Measurements from ENCODE around the gene OLFML1.

GRCh38 chr11:7547687-7548086 is 62.4 kb downstream of the OLFML1 start:
- TF ChIP-seq POLR2AphosphoS5 (IDR thresholded peaks at IDR 0.05; ENCODE audit: low read depth, low read length) (no peak), POLR2A (IDR thresholded peaks at IDR 0.05; ENCODE audit: low read depth, low read length) (no peak), SPI1 (IDR thresholded peaks at IDR 0.05; ENCODE audit: low read depth, low read length) (no peak), TAF1 (IDR thresholded peaks at IDR 0.05; ENCODE audit: low read depth, low read length) (no peak)
